ENCODE data around the gene MTHFD2.
A peak's percentile ranks its signal among the peaks of the same experiment; 100 is the strongest.
"Not testable (repeated sequence)": the region's sequence is repeated elsewhere in the genome, so short reads cannot be mapped to it uniquely, and the experiment has no call there.

The MTHFD2 gene

DNA sequence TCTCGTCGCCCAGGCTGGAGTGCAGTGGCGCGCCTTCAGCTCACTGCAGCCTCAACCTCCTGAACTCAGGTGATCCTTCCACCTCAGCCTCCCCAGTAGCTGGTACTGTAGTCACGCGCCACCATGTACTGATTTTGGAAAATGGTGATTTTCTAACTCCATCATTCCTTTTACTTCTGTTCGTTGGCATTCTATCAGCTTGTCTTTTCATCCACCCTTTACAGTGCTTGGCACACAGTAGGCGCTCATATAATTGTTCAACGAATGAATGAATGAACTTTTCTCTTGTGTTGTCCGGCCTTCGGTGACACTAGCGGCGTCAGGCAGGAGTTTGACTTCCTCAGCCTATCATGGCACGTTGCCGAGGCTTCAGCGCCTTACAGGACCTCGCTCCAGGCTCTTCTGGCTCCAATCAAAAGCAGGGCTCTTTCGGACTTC is 373 bp upstream of the MTHFD2 start:
- DNase-seq: no peak

DNA sequence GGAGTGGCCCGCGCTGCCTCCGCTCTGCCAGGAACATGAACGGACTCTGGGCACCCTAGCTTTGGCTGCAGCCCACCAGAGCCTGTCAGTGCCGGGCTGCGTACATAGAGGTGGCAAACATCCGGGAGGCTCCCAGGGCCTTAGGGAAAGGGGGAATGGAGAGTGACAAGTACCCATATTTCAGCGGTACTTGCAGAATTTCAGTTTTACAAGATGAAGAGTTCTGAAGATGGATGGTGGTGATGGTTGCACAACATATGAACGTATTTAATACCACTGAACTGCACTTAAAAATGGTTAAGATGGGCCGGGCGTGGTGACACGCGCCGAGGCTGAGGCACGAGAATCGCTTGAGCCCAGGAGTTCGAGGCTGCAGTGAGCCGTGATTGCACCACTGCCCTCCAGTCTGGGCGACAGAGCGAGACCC is 873 bp downstream of the MTHFD2 start:
- no peak for DNase-seq

DNA sequence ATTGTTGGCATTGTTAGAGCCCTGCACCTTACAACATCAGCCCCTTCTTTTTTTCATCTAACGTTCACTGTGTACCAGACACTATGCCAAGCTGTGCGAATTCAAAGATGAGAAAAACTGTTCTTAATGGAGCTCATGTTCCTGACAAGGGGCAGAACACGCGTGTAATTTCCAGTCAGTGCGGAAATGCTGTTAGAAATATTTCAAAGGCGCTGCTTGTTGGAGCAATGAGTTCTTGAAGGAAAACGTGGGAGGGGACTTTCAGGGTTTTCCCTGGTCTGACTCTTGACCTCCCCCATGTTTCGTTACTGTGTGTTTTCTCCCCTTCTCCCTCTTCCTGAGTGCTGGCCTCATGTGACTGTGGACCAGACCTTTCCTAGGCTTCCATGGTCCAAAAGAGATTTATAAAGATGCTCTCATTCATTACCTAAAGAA is 1.5 kb downstream of the MTHFD2 start:
- no peak for DNase-seq

DNA sequence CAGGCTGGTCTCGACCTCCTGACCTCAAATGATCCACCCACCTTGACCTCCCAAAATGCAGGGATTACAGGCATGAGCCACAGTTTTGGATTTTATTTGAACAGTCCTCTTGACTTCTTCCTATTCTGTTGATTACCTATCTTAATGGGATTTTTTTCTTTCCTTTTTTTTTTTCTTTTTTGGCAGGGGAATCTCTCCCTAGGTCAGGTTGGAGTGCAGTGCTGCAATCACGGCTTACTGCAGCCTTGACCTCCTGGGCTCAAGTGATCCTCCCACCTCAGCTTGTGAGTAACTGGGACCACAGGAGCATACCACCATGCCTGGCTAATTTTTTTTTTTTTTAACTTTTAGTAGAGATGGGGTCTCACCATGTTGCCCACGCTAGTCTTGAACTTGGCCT is 2.8 kb downstream of the MTHFD2 start:
- no peak for DNase-seq

DNA sequence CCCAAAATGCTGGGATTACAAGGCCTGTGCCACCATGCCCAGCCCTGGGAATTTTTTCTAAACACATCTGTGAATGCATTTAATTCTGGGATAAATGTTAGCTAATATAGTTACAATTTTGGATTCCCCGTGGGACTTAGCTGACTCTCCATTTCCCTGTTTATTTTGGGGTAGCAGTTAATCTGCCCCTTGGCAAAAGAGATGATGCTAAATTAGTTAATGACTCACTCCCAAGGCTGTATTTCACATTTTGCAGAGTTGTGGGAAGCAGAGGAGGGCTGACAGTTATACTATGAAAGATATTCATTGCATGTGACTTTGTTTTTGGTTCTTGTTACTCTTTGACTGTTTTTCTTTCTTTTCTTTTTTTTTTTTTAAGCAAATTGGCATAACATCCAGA is 3.2 kb downstream of the MTHFD2 start:
- DNase-seq: no peak

DNA sequence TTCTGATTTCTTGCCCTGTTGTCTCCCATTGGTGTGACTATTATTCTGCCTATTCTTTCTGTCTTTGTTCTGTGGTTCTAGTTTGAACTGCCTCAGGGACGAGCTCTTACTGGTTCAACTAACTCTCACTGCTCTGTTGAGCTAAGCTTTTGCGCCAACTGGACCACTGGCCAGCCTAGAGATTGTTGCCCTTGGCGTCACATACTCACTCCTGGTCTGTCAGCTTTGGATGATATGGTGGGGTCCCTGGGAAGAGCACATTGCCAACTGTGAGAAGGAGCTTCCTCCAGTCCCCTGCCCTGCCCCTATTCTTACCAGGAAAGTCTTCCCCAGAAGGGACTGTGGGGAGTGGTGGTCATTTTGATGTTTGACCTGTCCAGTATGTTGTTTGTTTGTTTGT is 6.0 kb downstream of the MTHFD2 start:
- DNase-seq: no peak

DNA sequence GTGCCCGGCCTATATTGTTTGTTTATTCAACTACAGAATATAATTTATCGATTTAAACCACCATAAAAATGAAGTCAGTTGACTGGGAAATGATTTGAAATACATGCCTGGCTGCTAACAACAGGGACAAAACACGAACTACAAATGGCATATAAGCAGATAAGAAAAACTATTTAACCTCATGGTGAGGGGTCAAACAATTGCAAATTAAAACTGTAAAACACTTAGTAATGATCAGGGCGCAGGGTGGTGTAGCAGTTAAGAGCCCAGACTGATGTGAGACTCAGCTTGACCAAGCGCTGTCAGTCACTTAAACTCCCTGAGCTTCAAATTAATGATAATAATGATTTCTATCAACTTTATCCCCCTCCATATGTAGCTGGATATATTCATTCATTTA is 6.7 kb downstream of the MTHFD2 start:
- DNase-seq: no peak

DNA sequence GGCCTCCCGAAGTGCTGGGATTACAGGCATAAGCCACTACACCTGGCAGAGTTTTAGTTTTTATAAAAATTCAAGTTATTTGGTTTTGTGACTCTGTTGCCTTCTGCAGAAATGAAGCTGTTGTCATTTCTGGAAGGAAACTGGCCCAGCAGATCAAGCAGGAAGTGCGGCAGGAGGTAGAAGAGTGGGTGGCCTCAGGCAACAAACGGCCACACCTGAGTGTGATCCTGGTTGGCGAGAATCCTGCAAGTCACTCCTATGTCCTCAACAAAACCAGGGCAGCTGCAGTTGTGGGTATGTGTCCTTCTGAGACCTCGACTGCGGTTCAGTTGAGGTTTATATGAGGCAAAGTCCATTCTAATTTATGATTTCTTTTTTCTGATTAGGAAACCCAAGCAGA is 7.2 kb downstream of the MTHFD2 start:
- DNase-seq: no peak

DNA sequence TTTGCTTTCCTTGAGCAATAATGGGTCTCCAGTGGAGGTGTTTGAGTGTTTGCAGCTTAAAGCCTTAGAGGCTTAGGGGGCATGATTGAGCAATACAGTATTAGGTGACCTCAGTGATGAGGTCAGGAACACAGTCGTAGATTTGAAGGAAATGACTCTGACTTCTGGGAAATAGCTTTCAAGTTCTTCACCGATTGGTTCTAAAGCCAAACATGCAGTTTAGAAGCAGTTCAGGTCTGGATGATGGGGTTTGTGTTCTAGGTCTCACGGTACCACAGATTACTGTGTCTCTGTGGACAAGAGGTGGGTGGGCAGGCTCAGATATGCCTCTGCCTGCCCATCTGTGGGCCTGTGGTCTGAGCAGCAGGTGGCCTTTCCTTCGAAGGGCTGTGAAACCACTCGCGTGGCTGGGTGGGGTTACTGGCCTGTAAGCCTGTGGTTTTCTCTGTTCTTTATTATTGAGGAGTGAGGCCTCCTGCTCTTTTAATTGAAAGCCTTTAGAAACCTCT is 7.8 kb downstream of the MTHFD2 start:
- no peak for DNase-seq

DNA sequence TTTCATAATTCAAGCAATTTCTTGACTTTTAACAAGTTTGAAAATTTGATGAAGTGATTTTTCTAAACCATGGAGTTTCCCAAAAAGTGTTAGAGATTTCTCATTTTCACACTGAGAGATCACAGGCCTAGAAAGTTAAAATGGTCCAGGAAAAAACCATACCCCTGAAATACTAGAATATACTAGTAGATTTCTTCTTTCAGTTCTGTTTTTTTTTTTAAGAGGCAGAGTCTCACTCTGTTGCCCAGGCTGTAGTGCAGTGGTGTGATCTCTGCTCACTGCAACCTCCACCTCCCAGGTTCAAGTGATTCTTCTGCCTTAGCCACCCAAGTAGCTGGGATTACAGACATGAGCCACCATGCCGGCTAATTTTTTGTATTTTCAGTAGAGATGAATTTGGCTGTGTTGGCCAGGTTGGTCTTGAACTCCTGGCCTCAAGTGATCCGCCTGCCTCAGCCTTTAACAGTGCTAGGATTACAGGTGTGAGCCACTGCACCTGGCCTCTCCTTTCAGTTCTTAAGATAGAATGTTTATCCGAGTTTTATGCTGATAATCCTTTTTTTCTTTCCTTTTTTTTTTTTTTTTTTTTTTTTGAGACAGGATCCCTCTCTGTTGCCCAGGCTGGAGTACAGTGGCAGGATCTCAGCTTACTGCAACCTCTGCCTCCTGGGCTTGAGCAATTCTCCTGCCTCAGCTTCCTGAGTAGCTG is 14.4 kb downstream of the MTHFD2 start:
- DNase-seq: no peak

DNA sequence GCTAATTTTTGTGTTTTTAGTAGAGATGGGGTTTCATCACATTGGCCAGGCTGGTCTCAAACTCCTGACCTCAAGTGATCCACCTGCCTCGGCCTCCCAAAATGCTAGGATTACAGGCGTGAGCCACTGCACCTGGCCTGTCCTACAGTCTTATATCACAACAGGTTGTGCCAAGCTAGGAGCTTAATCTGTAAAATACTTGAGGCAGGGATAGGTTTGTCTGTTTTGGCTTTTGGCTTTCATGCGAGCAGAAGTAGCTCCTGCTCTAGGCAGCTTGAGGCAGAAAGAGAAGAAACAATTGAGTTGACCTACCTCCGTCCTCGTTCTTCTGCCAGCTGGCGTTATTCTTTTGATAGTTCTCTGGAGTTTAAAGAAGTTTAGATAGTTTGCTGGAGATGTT is 17.4 kb downstream of the MTHFD2 start:
- DNase-seq: not testable (repeated sequence)

DNA sequence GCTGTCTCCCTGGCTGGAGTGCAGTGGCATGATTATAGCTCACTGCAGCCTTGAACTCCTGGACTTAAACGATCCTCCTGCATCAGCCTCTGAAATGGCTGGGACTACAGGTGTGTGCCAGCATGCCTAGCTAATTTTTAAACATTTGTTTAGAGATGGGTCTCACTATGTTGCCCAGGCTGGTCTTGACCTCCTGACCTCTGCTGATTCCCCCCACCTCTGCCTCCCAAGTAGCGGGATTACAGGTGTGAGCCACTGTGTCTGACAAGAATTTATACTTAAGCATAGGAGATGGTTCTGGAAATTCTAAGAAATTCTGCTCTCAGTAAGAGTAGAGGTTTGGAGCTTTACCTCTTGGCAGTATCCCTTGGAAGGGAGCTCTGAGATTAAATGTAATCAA is 18.2 kb downstream of the MTHFD2 start:
- DNase-seq: no peak

DNA sequence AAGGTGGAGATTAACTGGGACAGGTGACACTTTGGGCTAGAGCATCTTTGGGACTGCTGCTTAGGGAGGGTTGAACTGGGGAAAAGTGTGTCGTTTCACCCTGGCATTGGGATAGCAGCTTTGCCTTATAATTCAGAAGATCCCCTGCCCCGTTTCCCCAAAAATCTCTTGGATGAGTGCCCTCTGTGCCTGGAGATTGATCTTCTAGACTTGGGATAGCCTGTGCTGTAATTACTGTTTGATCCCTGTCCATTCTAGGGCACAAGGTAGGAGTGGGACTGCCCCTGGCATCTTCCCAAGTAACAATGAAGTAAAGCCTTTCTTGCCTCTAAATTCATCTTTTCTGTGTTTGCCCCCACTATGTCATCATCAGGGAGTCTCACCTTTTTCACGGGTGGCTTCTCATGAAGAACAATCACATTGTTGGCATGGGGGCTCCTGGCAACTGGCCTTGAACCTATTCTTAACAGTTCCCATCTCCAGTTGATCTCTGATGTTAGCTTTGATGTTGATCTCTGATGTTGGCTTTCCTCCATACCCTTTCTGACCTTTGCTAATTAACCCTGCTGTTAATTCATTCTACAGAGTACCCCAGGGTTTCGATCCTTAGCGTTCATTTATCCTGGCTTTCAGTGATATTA is 21.6 kb downstream of the MTHFD2 start:
- no peak for DNase-seq

DNA sequence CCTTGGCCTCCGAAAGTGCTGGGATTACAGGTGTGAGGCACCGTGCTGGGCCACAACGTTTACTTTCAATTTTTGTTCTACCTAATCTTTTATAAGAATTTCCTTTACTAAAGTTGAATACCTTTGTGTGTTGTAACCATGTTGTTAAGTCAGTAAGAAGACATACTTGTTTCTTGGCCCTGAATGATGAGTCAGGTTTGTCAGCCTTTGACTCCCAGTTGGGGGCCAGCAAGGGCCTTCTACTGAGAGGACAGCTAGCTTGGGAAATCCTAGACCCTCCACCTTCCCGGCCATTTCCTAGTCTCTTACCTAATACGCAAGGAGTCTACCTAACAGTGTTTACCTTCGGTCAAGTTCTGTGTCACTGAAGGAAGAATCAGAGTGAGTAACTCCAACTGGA is 22.7 kb downstream of the MTHFD2 start:
- no peak for DNase-seq

DNA sequence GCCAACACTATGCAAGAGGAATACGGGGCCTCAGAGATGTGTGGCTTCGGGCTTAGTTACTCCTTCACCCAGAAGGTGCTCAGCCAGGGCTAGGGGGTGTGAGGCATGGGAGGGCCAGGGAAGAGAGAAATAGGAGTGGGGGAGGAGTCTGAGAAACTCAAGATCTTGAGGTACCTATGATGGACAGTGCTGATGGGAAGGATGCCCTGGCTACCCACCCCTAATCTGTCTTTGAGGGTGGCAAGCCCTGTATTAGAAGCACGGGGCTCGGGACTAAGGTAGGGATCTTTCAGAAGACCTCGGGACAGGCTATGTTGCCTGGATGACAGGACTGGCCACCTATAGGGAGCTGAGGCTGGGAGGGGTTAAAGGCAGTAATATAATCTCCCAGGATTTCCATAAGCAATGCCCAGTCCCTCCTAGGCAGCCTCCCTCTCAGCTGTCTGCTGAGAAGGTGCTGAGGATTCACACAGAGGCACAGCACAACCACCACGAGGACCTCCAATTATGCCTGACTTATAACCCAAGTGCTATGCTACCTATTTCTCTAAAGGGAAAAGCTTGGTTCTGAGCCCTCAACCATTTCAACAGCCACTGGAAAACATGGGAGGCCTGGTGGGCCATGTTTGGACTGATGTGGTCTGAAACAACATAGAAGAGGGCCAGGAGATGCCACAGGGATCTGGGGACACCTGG is 23.3 kb downstream of the MTHFD2 start:
- no peak for DNase-seq

DNA sequence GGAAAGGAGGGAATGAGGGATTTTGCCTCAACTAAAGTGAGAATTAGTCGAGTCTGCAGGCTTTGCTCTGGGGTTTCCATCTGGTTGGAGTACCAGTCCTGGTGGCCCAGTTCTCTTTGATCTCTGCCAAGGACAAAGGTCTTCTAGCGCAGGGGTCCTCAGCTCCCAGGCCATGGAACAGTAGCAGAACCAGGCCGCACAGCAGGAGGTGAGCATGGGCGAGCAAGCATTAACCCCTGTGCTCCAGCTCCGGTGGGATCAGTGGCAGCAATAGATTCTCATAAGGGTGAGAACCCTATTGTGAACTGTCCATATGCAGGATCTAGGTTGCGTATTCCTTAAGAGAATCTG is 23.9 kb downstream of the MTHFD2 start:
- DNase-seq: no peak

DNA sequence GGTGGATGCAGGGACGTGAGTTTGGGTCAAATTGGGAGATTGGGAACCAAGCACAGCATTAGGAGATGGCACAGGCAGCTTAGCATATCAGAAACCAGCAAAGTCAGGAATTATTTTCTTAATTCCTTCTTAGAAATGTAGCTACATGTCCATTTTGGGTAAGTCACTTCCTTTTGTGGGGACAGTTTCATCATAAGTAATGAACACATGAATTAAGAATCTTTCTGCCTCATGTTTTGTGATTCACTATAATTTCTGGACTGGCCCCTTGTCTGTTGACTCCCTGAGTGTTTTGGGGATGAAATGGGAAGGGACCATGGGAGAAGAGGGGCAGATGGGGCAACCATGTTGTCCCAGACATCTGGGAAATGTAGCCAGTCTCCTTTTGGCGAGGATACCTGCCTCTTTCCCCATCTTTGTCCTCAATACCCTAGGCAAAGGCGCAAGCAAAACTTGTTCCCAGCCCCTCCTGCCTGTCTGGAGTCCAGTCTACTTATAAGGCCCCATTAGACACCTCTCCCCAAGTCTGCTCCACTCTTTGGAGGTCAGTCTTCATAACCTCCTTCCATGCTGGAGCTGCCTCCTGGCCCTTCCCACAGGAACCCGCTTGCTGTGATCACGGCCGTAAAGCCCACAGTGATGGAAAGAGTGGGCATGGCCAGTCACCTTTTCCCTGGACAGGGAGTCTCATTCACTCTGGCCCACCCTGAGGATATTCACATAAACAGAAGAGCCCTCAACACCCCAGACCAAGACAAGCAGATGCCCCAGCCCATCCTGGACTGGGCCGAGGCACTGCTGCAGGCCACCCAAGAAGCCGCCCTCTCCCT is 25.7 kb downstream of the MTHFD2 start:
- DNase-seq: no peak

DNA sequence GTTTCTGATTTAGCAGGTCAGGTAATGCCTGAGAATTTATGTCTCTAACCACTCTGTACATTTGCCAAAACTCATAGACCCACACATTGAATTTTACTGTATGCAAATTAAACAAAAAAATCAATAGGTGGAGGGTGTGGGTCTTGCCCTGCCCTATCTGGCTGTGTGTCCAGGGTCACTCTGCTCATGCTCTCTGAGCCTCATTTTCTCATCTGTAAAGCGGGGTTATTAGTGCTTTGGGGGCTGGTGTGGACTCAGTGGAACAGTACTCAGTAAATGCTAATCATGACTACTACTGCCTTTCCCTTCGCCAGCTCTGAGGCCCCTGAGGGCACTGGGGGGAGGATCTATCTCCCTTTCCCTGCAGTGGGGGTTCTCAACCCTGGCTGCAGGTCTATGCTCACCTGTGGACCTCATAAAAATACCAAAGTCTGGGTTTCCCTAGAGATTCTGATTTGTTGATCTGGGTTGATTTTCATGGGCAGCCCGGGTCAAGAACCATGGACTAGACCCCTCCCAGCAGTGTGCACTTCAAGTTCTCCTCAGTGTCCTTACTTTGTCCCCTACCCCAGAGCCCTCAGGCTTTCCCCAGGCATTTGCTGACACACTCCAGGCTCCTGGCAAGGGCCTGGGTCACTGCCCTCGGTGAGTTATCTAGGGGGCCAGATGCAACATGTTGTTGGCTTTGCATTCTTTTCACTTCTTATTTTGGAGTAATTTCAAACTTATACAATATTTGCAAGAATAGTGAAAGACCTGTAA is 27.5 kb downstream of the MTHFD2 start:
- DNase-seq: no peak

DNA sequence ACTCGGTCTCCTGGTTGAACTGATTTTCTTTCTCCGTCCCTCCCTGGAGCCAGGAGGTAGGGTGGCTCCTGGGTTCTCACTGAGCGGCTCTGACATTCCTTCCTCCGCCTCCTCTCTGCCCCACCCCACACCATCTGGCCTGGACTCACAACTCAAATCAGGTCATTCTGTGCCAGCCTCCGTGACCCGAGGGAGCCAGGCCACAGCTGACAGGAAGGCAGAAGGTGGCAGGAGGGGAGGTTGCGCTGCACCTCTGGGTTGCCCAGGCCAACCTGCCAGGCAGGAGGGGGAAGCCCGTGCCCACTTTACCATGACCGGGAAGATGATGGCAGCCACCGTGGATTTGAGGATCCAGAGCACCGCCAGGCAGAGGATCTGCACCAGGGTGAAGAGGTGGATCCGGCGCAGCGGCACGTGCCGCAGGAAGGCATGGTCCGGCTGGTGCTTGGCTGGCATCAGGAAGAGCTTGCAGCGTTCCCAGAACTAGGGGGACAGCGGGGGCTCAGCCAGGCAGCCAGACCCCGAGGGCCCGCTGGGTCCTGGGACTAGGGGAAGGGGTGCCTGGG is 28.3 kb downstream of the MTHFD2 start:
- DNase-seq: peak; percentile 50

DNA sequence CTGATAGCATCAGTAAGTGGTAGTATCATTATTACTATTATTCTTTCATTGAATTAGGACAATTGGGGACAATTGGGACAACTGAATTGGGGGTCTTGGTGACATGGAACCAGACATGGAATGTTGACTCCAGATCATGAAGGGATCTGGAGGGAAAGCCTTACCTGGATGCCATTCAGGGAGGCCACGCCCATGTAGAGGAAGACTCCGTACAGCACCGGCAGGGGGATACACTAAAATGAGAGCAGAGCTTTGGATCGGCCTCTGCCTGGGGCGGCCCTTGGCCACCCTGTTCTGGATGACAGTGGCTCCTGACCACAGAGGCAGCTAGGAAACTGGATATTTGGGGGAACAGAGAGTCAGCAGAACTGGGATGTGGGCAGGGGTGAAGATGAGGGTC is 29.2 kb downstream of the MTHFD2 start:
- DNase-seq: no peak

DNA sequence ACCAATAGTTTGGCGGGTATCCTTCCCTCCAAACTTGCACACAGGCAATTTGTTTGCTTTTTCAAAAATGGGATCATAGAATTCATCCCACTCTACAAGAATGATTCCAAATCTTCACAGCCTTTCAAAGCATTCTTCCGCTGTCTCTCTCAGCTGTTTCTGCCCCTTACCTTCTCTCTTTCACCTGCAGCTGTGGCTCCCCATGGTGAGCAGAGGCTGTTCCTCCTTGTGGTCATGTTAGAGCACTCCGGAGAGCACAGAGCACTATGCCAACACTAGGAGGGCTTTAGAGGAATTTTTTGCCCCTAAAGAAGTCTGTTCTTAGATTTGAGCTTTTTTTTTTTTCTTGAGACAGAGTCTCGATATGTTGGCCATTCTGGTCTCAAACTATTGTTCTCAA is 30.4 kb downstream of the MTHFD2 start:
- no peak for DNase-seq

DNA sequence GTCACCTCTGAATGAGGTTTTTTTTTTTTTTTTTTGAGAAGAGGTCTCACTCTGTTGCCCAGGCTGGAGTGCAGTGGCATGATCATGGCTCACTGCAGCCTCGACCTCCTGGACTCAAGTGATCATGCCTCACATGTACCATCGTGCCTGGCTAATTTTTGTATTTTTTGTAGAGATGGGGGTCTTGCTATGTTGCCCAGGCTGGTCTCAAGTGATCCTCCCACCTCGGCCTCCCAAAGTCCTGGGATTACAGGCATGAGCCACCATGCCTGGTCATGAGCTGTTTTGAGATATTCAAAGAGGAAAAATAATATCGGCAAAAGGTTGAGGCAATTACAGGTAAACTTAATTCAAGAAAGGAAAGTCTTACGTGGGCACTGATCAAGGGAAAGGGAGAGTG is 31.4 kb downstream of the MTHFD2 start:
- not testable (repeated sequence) for DNase-seq
